Stimulated activated CD8-positive, alpha-beta memory T cell treated with anti-CD3 and anti-CD28 coated beads, Interleukin-12 subunit alpha, Interleukin-12 subunit beta, amount 100 ng/mL, for 24 hours (primary cell): ENCODE results near the gene HSPB2.
A peak's percentile ranks its signal among the peaks of the same experiment; 100 is the strongest.
"Not testable (repeated sequence)": the region's sequence is repeated elsewhere in the genome, so short reads cannot be mapped to it uniquely, and the experiment has no call there.

Source experiments
- DNase-seq: peaks from one replicate; pipeline ENCODE4 v3.0.0-alpha.2; 2020; ENCODE audit errors: extremely low read depth

HSPB2 gene

GRCh38 chr11:111913997-111914396, 1.5 kb downstream of the HSPB2 start:
- no peak for DNase-seq

GRCh38 chr11:111916768-111917167, 4.2 kb downstream of the HSPB2 start:
- DNase-seq, result no peak

- DNase-seq, result no peak
Measured at GRCh38 chr11:111917312-111917711, 4.8 kb downstream of the HSPB2 start.

- no peak for DNase-seq
Measured at GRCh38 chr11:111917788-111918187, 5.3 kb downstream of the HSPB2 start.

GRCh38 chr11:111918390-111919256, 6.1 kb downstream of the HSPB2 start, which contains the start of gene C11orf52:
C11orf52 (plus strand) TSS chr11:111918913; CDS start chr11:111918973, 60 bp downstream.
- no peak for DNase-seq

- no peak for DNase-seq
Measured at GRCh38 chr11:111920908-111921307, 8.4 kb downstream of the HSPB2 start.

- no peak for DNase-seq
Measured at GRCh38 chr11:111921541-111922230, 9.2 kb downstream of the HSPB2 start.

- DNase-seq, result no peak
Measured at GRCh38 chr11:111922803-111923202, 10.3 kb downstream of the HSPB2 start.

- DNase-seq, result no peak
Measured at GRCh38 chr11:111923351-111923788, 10.8 kb downstream of the HSPB2 start.

GRCh38 chr11:111923951-111924350, 11.4 kb downstream of the HSPB2 start:
- no peak for DNase-seq

GRCh38 chr11:111925953-111926352, 13.4 kb downstream of the HSPB2 start:
- no peak for DNase-seq

- peak; percentile 83 for DNase-seq
Measured at GRCh38 chr11:111926505-111927391, 14.2 kb downstream of the HSPB2 start.

- DNase-seq, result no peak
Measured at GRCh38 chr11:111930472-111930871, 17.9 kb downstream of the HSPB2 start.

GRCh38 chr11:111932611-111932950, 20.0 kb downstream of the HSPB2 start:
- DNase-seq, result no peak

- DNase-seq, result not testable (repeated sequence)
Measured at GRCh38 chr11:111933176-111933575, 20.6 kb downstream of the HSPB2 start.

GRCh38 chr11:111933872-111934271, 21.3 kb downstream of the HSPB2 start:
- DNase-seq, result no peak

GRCh38 chr11:111934306-111934705, 21.8 kb downstream of the HSPB2 start:
- DNase-seq, result no peak

- DNase-seq, result no peak
Measured at GRCh38 chr11:111935317-111936039, 22.9 kb downstream of the HSPB2 start.

GRCh38 chr11:111936040-111936540, 23.6 kb downstream of the HSPB2 start:
- no peak for DNase-seq

GRCh38 chr11:111937461-111937769, 24.9 kb downstream of the HSPB2 start:
- no peak for DNase-seq

GRCh38 chr11:111937844-111938243, 25.3 kb downstream of the HSPB2 start:
- no peak for DNase-seq
